ENCODE data around the gene INMT.

INMT gene

GRCh38 chr7:30789334-30789711 lies 37.4 kb downstream of the INMT start:
- TF ChIP-seq POLR2AphosphoS5 (IDR thresholded peaks at IDR 0.05; ENCODE audit: low read depth, low read length) (no peak), SIN3A (IDR thresholded peaks at IDR 0.05; ENCODE audit: borderline replicate concordance, insufficient read depth, low read length) (no peak), TAF1 (IDR thresholded peaks at IDR 0.05; ENCODE audit: borderline replicate concordance, insufficient read depth, low read length) (no peak), FOXP2 (optimal IDR thresholded peaks at IDR 0.05; ENCODE audit: borderline replicate concordance, extremely low read depth, extremely low read length, insufficient read depth) (no peak), REST (IDR thresholded peaks at IDR 0.05; ENCODE audit: insufficient read depth in 1 of 2, low read depth in 2 of 2, low read length in 2 of 2) (no peak)

- TF ChIP-seq SIN3A (IDR thresholded peaks at IDR 0.05; ENCODE audit: borderline replicate concordance, insufficient read depth, low read length) = no peak
- no peak for TF ChIP-seq FOXP2 (optimal IDR thresholded peaks at IDR 0.05; ENCODE audit: borderline replicate concordance, extremely low read depth, extremely low read length, insufficient read depth)
- TF ChIP-seq REST (IDR thresholded peaks at IDR 0.05; ENCODE audit: insufficient read depth in 1 of 2, low read depth in 2 of 2, low read length in 2 of 2) = no peak
- no peak for TF ChIP-seq TAF1 (IDR thresholded peaks at IDR 0.05; ENCODE audit: borderline replicate concordance, insufficient read depth, low read length)
- TF ChIP-seq POLR2AphosphoS5 (IDR thresholded peaks at IDR 0.05; ENCODE audit: low read depth, low read length) = no peak
Measured at GRCh38 chr7:30790356-30790755, 38.4 kb downstream of the INMT start.

- TF ChIP-seq SIN3A (IDR thresholded peaks at IDR 0.05; ENCODE audit: borderline replicate concordance, insufficient read depth, low read length) (no peak), REST (IDR thresholded peaks at IDR 0.05; ENCODE audit: insufficient read depth in 1 of 2, low read depth in 2 of 2, low read length in 2 of 2) (no peak), FOXP2 (optimal IDR thresholded peaks at IDR 0.05; ENCODE audit: borderline replicate concordance, extremely low read depth, extremely low read length, insufficient read depth) (no peak), TAF1 (IDR thresholded peaks at IDR 0.05; ENCODE audit: borderline replicate concordance, insufficient read depth, low read length) (no peak), POLR2AphosphoS5 (IDR thresholded peaks at IDR 0.05; ENCODE audit: low read depth, low read length) (no peak)
Measured at GRCh38 chr7:30791114-30791513, 39.2 kb downstream of the INMT start.

DNA sequence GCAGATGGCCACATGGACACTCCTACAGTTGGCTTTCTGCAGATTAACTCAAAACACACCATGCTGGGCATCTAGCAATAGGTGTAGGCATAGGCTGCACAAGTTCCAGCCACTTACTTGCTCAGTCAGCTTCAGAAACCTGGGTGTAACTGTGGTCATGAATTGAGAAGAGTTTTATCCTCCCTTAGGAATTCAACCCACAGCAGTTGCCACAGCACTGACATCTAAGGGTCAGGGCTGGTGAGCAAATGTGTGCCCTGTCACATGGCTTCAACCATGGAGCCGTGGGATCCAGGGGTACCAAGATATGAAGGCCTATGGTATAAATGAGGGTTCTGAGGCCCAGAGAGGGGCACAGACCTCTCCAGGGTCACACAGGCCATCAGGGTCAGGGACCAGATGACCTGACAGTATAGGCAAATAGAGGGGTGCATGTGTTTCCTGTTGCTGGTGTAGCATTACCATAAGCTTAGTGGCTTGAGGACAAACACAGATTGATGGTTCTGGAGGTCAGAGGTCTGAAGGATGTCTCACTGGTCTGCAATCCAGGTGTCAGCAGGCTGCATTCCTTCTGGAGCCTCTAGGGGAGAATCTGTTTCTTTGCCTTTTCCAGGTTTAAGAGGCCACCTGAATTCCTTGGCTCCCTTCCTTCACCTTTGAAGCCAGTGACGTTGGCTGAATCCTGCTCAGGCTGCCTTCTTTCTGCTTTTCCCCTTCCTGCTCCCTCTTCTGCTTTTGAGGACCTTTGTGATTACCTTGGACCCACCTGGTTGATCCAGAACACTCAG lies 43.4 kb downstream of the INMT start:
- TF ChIP-seq FOXP2 (optimal IDR thresholded peaks at IDR 0.05; ENCODE audit: borderline replicate concordance, extremely low read depth, extremely low read length, insufficient read depth) (no peak), SIN3A (IDR thresholded peaks at IDR 0.05; ENCODE audit: borderline replicate concordance, insufficient read depth, low read length) (no peak), POLR2AphosphoS5 (IDR thresholded peaks at IDR 0.05; ENCODE audit: low read depth, low read length) (no peak), REST (IDR thresholded peaks at IDR 0.05; ENCODE audit: insufficient read depth in 1 of 2, low read depth in 2 of 2, low read length in 2 of 2) (no peak), TAF1 (IDR thresholded peaks at IDR 0.05; ENCODE audit: borderline replicate concordance, insufficient read depth, low read length) (no peak)
